ENCODE results near the gene RAB3GAP2. TPM values are rescaled to one million over a fixed set of nuclear protein-coding genes. Genes with fewer than 3 reads are reported as not detected.
"Not testable (repeated sequence)": the region's sequence is repeated elsewhere in the genome, so short reads cannot be mapped to it uniquely, and the experiment has no call there.

Gene RAB3GAP2, protein sequence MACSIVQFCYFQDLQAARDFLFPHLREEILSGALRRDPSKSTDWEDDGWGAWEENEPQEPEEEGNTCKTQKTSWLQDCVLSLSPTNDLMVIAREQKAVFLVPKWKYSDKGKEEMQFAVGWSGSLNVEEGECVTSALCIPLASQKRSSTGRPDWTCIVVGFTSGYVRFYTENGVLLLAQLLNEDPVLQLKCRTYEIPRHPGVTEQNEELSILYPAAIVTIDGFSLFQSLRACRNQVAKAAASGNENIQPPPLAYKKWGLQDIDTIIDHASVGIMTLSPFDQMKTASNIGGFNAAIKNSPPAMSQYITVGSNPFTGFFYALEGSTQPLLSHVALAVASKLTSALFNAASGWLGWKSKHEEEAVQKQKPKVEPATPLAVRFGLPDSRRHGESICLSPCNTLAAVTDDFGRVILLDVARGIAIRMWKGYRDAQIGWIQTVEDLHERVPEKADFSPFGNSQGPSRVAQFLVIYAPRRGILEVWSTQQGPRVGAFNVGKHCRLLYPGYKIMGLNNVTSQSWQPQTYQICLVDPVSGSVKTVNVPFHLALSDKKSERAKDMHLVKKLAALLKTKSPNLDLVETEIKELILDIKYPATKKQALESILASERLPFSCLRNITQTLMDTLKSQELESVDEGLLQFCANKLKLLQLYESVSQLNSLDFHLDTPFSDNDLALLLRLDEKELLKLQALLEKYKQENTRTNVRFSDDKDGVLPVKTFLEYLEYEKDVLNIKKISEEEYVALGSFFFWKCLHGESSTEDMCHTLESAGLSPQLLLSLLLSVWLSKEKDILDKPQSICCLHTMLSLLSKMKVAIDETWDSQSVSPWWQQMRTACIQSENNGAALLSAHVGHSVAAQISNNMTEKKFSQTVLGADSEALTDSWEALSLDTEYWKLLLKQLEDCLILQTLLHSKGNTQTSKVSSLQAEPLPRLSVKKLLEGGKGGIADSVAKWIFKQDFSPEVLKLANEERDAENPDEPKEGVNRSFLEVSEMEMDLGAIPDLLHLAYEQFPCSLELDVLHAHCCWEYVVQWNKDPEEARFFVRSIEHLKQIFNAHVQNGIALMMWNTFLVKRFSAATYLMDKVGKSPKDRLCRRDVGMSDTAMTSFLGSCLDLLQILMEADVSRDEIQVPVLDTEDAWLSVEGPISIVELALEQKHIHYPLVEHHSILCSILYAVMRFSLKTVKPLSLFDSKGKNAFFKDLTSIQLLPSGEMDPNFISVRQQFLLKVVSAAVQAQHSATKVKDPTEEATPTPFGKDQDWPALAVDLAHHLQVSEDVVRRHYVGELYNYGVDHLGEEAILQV (N-terminal part only)
- 20.4 TPM for polyA plus RNA-seq (ENCODE audit: insufficient read length)

DNA sequence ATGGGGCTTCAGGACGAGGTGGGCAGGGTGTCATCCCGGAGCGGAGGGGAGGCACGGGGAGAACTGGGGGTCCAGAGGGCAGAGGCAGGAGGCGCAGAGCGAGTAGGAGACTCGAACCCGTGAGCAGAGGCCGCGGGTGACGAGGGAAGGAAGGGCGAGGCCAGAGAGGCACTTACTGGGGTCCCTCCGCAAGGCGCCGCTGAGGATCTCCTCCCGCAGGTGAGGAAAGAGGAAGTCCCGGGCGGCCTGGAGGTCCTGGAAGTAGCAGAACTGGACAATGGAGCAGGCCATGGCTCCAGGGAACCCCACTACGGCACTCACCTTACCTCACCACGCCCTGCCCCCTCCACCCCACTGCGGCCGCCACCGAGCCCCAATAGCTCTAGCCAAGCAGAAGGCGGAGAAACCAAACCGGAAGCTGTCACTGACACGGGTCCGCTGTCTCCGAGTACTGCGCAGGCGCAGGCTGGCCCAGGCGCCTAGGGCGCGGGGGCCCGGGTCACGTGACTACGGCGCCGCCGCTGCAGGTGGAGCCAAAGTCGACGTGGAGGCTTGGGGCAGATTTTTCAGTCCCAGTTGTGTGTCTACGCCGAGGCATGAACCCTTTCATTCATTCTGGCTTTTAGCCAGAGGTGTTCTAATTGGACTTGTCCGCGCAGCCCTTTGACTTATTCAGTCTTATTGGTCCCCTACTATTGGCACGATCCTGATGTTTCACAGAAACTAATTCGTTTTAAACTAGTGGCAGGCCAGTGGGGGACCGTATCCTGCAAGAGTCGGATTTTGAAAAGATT lies at the start of gene RAB3GAP2:
RAB3GAP2 (minus strand) TSS at position 407 of the 794 bp plus-strand sequence; CDS start at position 291, 116 bp downstream.
- peak; percentile 94 for DNase-seq (ENCODE audit: low read depth)

DNA sequence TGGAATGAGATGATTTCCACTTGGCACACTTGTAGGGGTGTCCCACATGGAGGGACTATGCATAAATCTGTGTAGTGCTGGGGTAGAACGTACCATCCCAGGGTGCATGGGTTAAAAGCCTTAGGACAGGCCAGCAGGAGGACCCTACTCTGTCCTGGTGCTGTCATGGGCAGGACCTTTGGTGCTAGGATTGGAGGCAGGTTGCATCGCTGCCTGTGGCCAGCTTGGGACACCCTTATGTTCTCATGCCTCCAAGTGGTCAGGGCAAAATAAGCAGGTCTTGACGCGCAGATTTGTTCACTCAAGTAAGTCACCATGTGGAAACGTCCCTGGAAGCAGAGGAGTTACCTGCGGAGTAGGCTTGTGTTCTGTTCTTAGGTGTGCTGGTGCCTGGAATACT lies 49.5 kb upstream of the RAB3GAP2 start:
- no peak for DNase-seq (ENCODE audit: low read depth)

DNA sequence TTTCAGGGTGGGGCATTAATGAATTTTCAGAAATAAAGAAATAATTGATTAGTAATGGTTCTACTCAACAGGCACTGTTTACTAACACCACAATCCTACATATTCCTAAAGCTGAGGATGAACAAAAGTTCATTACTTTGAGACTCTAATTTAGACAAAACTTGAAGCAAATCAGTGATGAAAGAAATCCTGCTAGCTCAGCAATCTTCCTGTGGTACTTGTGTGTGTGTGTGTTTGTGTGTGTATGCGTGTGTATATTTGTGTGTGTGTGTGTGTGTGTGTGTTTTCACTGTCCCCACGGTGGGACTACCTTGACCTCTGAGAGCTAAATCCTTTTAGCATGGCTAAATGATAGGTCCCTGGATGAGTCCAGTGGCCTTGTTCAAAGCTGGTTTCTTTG lies 48.5 kb upstream of the RAB3GAP2 start:
- DNase-seq (ENCODE audit: low read depth) = no peak

DNA sequence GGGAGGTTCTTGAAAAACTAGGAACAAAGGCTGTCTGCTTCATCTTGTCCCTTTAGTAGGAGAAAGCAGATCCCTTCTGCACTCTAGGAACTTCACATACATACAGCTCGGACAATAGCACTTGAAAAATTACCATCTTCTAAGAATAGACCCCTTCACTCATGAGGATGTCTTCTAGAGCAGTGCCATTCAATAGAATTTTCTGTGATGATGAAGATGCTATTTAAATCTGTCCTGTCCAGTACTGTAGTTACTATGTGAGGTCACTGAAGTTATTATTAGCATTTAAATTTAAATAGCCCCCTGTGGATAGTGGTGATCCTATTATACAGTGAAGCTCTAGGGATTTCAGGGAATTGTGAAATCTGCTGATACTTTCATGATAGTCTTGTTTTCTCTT lies 46.4 kb upstream of the RAB3GAP2 start:
- no peak for DNase-seq (ENCODE audit: low read depth)

DNA sequence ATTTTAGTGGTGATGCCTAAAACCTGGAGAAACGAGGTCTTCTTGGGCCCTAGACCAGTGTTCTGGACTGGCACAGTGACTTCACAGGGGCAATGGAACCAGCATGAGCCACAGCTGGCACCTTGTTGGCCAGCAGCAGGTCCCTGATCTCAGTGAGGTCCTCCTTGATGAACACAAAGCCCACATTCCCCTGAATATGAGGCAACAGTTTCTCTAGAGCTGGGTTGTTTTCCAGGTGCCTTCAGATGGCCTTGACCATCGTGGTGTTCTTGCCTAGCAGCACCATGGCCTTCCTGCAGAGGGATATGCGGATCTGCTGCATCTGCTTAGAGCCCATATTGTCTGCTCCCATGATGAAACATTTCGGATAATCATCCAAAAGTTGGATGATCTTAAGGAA lies 44.9 kb upstream of the RAB3GAP2 start:
- DNase-seq (ENCODE audit: low read depth) = no peak

DNA sequence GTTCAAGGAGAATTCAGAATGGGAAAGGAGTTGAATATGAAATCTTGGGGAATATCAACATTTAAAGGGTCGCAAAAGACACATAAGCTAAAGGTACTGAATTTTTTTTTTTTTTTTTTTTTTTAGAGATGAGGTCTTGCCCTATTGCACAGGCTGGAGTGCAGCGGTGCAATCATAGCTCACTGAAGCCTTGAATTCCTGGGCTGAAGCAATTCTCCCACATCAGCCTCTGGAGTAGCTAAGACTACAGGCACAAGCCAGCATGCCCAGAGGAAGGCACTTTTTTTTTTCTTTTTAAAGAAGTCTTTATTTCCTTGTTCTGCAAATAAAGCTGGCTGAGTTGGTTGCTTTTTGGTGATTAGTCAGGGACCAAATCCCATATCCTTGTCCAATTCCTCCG lies 44.1 kb upstream of the RAB3GAP2 start:
- DNase-seq (ENCODE audit: low read depth) = no peak

DNA sequence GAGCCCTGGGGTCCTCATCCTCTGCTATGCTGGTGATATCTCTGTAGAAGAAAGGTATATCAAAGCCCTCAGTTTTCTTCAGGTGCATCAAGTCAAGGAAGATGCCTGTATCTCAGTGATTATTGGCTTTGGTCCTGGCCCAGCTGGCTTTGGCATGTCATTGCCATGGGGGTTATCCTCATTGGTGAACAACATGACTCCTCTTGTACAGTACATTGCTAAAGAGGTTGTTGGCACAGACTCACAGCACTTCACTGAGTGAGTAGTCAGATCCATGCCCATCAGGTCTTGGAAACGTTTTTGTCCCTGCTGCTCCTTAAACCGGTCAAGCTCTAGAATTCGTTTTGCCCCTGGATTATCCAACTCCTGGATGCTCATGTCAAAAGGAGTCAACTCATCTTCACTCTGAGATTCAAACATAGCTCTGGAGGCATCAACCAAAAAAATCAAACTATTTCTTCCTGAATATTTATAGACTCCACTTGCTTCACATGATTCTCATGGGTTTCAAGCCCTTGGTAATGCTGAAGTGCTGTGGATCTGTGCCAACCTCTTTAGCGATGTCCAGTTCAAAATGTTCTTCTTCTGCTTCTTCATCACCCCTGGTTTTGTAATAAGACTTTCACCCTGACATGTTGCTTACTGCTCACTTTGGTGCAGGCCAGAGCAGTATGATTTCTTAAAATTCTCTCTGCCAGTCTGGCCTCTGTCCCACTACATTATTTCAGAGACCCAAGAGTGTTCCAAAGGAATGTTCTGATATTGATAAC lies 43.0 kb upstream of the RAB3GAP2 start:
- DNase-seq (ENCODE audit: low read depth) = no peak

DNA sequence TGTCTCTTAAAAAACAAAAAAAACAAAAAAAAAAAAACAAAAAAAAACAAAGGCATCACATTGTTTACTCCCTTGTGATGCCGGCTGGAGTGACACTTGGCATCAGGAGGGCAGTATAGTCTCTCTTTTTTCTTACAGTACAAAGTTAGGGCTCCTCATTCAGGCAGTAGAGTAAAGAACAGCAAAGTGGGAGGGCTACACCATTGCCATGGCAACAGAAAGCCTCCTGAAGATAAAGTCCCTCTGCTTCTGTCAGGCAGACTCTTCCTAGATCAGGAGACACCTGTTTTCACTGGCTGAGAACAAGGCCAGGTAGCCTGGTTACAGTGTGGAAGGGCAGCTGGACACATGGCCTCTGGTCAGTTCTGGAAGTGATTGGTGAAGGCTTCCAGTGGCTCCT lies 41.3 kb upstream of the RAB3GAP2 start:
- DNase-seq (ENCODE audit: low read depth) = no peak

DNA sequence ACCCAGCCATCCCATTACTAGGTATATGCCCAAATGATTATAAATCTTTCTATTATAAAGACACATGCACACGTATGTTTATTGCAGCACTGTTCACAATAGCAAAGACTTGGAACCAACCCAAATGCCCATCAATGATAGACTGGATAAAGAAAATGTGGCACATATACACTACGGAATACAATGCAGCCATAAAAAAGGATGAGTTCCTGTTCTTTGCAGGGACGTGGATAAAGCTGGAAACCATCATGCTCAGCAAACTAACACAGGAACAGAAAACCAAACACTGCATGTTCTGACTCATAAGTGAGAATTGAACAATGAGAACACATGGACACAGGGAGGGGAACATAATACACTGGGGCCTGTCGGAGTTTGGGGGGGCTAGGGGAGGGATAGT lies 37.9 kb upstream of the RAB3GAP2 start:
- DNase-seq (ENCODE audit: low read depth) = not testable (repeated sequence)

DNA sequence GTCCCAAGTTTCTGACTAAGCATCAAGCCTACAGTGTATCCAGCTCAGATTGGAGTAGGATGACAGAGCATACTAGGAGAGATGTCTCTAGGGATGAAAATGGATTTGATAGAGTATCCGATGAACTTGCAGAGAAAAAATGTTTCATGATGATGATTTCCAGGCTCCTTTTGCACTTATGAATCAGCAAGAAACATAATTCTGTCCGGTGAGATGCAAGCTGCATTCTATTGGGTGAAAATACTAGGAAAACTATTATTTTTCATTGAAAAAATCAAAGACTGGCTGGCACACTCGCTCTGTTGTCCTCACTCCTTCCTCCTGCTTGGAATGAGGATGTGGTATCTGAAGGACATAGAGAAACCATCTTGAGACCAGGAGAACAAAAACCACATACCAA lies 35.4 kb upstream of the RAB3GAP2 start:
- DNase-seq (ENCODE audit: low read depth) = no peak

DNA sequence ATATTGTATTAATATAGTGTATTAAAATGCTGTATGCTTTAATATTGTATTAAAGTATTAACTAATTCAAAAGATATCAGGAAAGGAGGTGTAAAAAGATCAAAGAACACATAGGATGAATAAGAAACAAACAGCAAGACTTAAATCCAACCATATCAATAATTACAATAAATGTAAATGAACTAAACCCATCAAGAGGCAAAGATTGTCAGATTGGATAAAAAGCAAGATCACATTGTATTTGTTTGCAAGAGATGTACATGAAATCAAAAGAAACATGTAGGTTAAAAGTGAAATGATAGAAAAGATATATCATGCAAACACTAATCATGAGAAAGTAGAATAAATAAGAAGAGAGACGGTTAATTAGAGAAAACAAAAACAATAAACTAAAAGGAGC lies 34.1 kb upstream of the RAB3GAP2 start:
- no peak for DNase-seq (ENCODE audit: low read depth)

DNA sequence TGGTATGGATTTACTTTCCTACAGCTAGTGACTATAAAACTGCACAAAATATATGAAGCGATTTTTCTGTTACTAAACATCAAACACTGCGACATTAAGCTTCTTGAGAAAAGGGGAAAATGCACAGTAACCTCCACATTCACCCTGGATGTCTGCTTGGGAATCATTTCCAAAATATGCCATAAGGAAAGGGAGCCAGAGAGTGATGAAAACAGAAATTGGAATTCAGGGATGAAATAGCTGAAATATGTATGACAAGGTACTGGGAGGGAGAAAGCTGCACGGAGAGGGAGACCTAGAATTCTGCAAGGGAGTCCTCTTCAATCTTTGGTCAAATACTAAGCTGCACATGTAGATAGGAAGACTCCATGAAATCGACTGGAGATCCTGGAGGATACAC lies 31.6 kb upstream of the RAB3GAP2 start:
- DNase-seq (ENCODE audit: low read depth) = no peak

DNA sequence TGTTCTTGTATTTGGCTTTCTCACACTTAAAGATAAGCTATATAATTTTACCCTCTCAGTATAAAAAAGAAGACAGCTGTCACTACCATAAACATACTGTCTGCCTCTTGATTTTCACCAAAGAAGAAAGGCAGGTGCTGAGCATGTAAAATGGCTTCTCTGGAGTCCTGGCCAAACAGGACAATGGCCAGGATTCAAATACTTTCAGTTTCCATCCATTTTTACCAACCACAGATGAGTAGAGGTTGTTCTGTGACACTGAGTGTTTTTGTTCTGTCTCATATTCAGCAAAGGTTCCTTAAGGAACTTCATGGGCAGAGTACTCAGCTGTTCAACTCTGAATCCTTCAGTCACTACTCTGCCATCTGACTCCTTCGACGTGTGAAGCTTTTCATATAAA lies 29.4 kb upstream of the RAB3GAP2 start:
- DNase-seq (ENCODE audit: low read depth) = no peak

DNA sequence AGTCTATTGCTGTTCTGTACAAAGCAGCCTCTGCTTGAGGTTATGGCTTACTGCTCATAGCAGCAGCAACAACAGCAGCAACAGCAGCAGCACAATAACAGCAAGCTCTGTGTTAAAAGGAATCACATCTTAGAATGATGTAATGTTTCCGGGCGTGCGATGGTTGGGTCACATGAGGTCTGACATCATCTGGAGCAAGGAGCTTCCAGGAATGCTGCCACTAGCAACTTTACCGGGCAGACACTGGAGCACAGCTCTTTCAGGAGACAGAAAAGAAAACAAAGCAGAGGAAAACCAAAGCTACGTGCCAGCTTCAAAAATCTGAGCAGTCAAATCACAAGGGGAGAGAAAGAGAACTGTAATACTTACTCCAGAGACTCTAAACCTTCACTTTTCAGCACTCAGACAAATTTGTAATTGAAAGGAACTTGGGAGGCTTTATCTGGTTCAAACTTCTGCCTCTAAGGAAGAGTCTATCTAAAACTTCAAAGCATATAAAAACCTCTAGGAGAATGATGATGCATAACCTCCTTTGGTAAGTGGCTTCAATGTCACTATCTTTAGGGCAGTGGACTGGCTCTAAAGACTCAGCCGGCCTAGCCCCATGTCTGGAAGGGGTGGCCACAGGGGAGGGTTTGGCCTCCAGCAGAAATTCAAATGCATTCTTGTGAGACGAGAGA lies 28.3 kb upstream of the RAB3GAP2 start:
- peak; percentile 83 for DNase-seq (ENCODE audit: low read depth)

DNA sequence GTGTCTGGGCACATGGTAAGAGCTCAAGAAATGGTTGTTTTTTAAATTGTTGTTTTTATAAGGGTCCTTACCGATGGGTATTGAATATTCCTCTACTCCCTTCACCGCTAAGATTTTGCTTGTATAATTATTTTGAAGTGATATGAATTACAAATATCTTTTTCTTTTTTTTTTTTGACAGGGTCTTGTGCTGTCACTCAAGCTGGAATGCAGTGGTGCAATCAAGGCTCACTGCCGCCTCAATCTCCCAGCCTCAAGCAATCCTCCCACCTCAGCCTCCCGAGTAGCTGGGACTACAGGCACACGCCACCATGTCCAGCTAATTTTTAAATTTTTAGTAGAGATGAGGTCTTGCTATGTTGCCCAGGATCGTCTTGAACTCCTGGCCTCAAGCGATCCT lies 27.1 kb upstream of the RAB3GAP2 start:
- no peak for DNase-seq (ENCODE audit: low read depth)

DNA sequence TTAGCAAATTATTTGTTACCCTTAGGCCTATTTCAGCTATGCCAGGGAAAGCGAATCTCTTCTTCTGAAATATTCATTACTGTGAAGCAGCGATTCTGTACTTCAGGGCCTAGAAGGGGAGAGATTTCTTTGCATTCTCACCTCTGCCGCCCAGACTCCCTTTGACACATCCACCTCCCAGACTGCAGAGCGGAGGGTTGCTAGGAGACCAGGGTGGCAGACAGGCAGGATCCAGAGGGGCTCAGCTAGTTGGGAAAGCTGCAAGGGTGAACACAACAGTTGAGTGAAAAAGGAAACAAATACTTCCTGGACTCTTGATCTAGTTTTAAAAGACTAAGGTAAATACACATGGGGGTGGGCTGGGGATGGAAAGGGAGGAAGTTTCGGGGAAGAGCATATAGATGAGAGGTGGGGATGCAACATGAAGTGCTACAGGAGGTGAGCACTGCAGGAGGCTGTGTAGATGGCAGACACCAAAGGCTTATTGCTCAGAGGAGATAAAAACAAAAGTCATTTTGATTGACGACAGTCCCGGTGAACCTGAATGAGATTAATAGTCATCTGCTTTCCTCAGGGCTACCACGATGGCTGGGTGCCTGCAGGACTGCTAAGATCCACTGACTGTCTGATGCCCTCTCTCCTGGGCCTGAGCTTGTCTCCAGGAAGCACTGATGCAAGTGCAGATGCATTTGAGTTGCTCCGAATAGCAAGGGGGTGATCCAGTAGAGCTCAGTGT lies 26.4 kb upstream of the RAB3GAP2 start:
- DNase-seq (ENCODE audit: low read depth) = no peak

DNA sequence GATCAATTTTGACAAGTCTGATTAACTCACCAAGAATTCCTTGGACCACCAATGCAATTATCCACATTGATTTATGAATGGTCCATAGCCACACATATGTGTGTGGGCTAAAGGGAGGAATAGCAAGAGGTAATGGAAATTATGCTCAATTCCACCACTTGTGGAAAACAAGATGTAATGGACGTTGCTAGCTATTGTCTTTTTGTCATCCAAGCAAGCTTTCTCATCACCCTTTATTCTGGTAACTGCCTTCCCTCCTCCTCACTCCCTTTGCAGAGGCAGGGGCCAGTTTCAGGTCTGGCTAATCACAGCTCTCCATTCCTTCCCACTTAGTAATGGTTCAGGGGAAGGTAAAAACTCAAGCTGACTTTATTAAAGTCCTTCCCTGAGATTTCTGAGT lies 24.7 kb upstream of the RAB3GAP2 start:
- DNase-seq (ENCODE audit: low read depth) = no peak

DNA sequence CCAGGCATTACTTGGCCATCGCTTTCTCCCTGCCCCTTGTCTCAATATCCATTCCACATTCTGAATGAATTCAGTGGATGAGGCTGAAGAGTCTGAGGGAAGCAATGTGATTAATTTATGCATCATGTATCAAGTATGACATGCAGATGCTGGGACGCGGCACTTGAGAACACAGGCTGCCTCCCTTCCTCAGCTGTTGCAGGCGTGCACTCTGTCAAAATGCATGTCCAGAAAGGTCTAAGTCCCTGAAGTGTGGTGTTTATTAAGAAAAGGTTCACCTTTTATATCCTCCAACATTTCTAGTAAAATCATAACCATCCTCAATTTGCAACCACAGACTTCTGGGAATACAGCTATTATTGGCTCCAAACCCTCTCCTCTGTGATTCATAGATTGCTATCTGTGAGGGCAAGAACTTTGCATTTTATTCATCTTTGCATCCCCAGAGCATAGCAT lies 22.6 kb upstream of the RAB3GAP2 start:
- no peak for DNase-seq (ENCODE audit: low read depth)

DNA sequence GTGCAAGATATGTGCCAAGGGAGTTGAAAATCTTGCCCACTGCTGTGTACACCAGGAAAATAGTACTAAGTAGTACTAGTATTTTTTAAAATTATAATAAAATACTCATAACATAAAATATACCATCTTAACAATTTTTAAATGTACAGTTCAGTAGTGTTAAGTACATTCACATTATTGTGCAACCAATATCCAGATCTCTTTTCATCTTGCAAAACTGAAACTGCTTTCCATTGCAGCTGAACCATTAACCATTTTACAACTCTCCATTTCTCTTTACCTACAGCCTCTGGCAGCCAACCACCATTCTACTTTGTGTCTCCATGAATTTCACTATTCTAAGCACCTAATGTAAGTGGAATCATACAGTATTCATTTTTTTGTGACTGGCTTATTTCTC lies 19.3 kb upstream of the RAB3GAP2 start:
- DNase-seq (ENCODE audit: low read depth) = no peak
